OCI-LY3 (cell line): ENCODE measurements around the gene LRIT3.

Source experiments
- H2AFZ ChIP-seq: fragments of 200-600, 300-600 bp; shearing (Covaris generic); 2 replicates; pipeline ENCODE4 v1.6.0; 2014; ENCODE audit warnings: antibody characterized with exemption, low read depth, low read length
- H3K27ac ChIP-seq: fragments of 200-600, 300-600 bp; sonication (generic); 2 replicates; pipeline ENCODE4 v1.5.1; 2014; ENCODE audit warnings: mild to moderate bottlenecking, low read length, moderate library complexity, mixed read lengths
- H3K27me3 ChIP-seq: fragments of 200-600, 300-600 bp; sonication (generic); 2 replicates; pipeline ENCODE4 v1.6.1; 2014; ENCODE audit warnings: low read depth, low read length, mixed read lengths
- H3K36me3 ChIP-seq: fragments of 200-600, 300-600 bp; sonication (generic); replicated peaks from 2 replicates; pipeline ENCODE3; 2014; ENCODE audit warnings: low read depth, low read length, mixed read lengths
- H3K4me1 ChIP-seq: fragments of 300-600, 200-600 bp; sonication (generic); 2 replicates; pipeline ENCODE4 v1.6.1; 2014; ENCODE audit warnings: low read length, mixed read lengths
- H3K4me2 ChIP-seq: fragments of 200-600, 300-600 bp; sonication (generic); 2 replicates; pipeline ENCODE4 v1.6.1; 2014; ENCODE audit warnings: low read length, mixed read lengths
- H3K4me3 ChIP-seq: fragments of 300-600, 200-600 bp; sonication (generic); 2 replicates; pipeline ENCODE4 v1.5.1; 2014; ENCODE audit warnings: antibody characterized with exemption, mild to moderate bottlenecking, low read length, moderate library complexity
- H3K79me2 ChIP-seq: fragments of 300-600, 200-600 bp; shearing (Covaris generic); 2 replicates; pipeline ENCODE4 v1.6.1; 2014; ENCODE audit warnings: mild to moderate bottlenecking, low read length, mixed read lengths
- H3K9ac ChIP-seq: fragments of 300-600, 200-600 bp; shearing (Covaris generic); 2 replicates; pipeline ENCODE4 v1.6.0; 2014; ENCODE audit warnings: mild to moderate bottlenecking, low read length, moderate library complexity
- H3K9me3 ChIP-seq: fragments of 200-600, 300-600 bp; shearing (Covaris generic); 2 replicates; pipeline ENCODE4 v1.6.1; 2014; ENCODE audit warnings: low read length, mixed read lengths; ENCODE audit not compliant: insufficient read depth
- H4K20me1 ChIP-seq: fragments of 200-600, 300-600 bp; sonication (generic); 2 replicates; pipeline ENCODE4 v1.6.1; 2016; ENCODE audit warnings: low read length, mixed read lengths; ENCODE audit not compliant: insufficient read depth
- CTCF ChIP-seq: fragments of 200-600, 300-600 bp; sonication (generic); IDR thresholded peaks from 2 replicates; pipeline ENCODE4 v1.5.1; 2014; ENCODE audit warnings: antibody characterized with exemption, low read length, low read depth
- EZH2phosphoT487 ChIP-seq: fragments of 200-600 bp; shearing (Covaris generic); IDR thresholded peaks from 2 replicates; pipeline ENCODE4 v1.6.1; 2018; ENCODE audit warnings: antibody characterized with exemption, mixed run types, low read depth

The LRIT3 gene

GRCh38 chr4:109818268-109818667 is 29.6 kb upstream of the LRIT3 start:
- peaks cover 41% of the 10 kb centered on the region for H3K4me1 ChIP-seq
- H3K27me3 ChIP-seq: no peaks in the 10 kb centered on the region
- TF ChIP-seq CTCF: no peak
- H3K4me3 ChIP-seq: no peak overlapping the region
- no peak overlapping the region for H3K27ac ChIP-seq
- H2AFZ ChIP-seq: no peak overlapping the region
- peaks cover 57% of the 10 kb centered on the region for H3K79me2 ChIP-seq
- no peak overlapping the region for H3K9ac ChIP-seq
- no peak overlapping the region for H3K4me2 ChIP-seq
- H4K20me1 ChIP-seq: no peaks in the 10 kb centered on the region
- peaks cover 34% of the 10 kb centered on the region for H3K36me3 ChIP-seq
- no peaks in the 10 kb centered on the region for H3K9me3 ChIP-seq

GRCh38 chr4:109820563-109820962 is 27.3 kb upstream of the LRIT3 start:
- H3K9me3 ChIP-seq: no peaks in the 10 kb centered on the region
- H4K20me1 ChIP-seq: no peaks in the 10 kb centered on the region
- H3K36me3 ChIP-seq: peaks cover 44% of the 10 kb centered on the region
- peak overlapping the region; percentile 34 for H3K4me2 ChIP-seq
- H3K27me3 ChIP-seq: no peaks in the 10 kb centered on the region
- no peak overlapping the region for H3K9ac ChIP-seq
- no peak overlapping the region for H2AFZ ChIP-seq
- no peak overlapping the region for H3K4me3 ChIP-seq
- H3K4me1 ChIP-seq: peaks cover 37% of the 10 kb centered on the region
- peaks cover 55% of the 10 kb centered on the region for H3K79me2 ChIP-seq
- no peak for TF ChIP-seq EZH2phosphoT487
- TF ChIP-seq CTCF: no peak
- peak overlapping the region; percentile 39 for H3K27ac ChIP-seq

GRCh38 chr4:109821185-109821584 is 26.7 kb upstream of the LRIT3 start:
- peaks cover 44% of the 10 kb centered on the region for H3K36me3 ChIP-seq
- TF ChIP-seq EZH2phosphoT487 (no peak), CTCF (no peak)
- peak overlapping the region; percentile 39 for H3K27ac ChIP-seq
- H3K9me3 ChIP-seq: no peaks in the 10 kb centered on the region
- H2AFZ ChIP-seq: no peak overlapping the region
- no peak overlapping the region for H3K9ac ChIP-seq
- peak overlapping the region; percentile 34 for H3K4me2 ChIP-seq
- H4K20me1 ChIP-seq: no peaks in the 10 kb centered on the region
- H3K79me2 ChIP-seq: peaks cover 49% of the 10 kb centered on the region
- H3K4me3 ChIP-seq: no peak overlapping the region
- peaks cover 37% of the 10 kb centered on the region for H3K4me1 ChIP-seq
- no peaks in the 10 kb centered on the region for H3K27me3 ChIP-seq

- H3K4me2 ChIP-seq: no peak overlapping the region
- H3K27ac ChIP-seq: no peak overlapping the region
- no peak overlapping the region for H2AFZ ChIP-seq
- TF ChIP-seq CTCF: peak; percentile 66
- no peak for TF ChIP-seq EZH2phosphoT487
- H3K4me3 ChIP-seq: no peak overlapping the region
- H3K9me3 ChIP-seq: no peaks in the 10 kb centered on the region
- no peaks in the 10 kb centered on the region for H3K27me3 ChIP-seq
- H3K36me3 ChIP-seq: peaks cover 21% of the 10 kb centered on the region
- no peak overlapping the region for H3K9ac ChIP-seq
- H3K4me1 ChIP-seq: peaks cover under 1% of the 10 kb centered on the region; the same call in 1 of the 2 replicates
- H4K20me1 ChIP-seq: no peaks in the 10 kb centered on the region
- H3K79me2 ChIP-seq: no peaks in the 10 kb centered on the region; the same call in 1 of the 2 replicates
Observed at GRCh38 chr4:109826719-109827118, 21.2 kb upstream of the LRIT3 start.
